ENCODE data around the gene AGBL4. TPM values are rescaled to one million over a fixed set of nuclear protein-coding genes. Genes with fewer than 3 reads are reported as not detected.

The AGBL4 gene
- polyA plus RNA-seq, 1 donor (not counting 4 experiments of a cell fraction or from before 2014, with no cell fraction given) = not detected

DNA sequence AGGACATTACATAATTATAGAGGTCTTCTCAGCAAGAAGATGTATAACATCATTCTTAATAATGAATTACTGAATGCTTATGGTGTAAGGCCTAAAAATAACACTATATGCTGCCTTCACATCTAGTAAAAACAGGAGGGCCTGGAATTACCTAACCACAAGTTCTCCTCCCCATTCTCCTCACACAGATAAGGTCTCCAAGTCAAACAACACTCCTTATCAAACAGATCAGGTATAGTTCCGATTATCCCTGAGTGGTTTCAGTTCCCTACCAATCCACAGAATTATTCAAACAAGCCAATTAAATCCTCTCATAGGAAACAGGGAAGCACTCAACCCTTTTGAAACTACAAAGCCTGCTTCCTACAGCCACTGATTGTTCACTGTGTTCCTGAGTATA lies 4.0 kb upstream of the AGBL4 start:
- FAIRE-seq = no peak

DNA sequence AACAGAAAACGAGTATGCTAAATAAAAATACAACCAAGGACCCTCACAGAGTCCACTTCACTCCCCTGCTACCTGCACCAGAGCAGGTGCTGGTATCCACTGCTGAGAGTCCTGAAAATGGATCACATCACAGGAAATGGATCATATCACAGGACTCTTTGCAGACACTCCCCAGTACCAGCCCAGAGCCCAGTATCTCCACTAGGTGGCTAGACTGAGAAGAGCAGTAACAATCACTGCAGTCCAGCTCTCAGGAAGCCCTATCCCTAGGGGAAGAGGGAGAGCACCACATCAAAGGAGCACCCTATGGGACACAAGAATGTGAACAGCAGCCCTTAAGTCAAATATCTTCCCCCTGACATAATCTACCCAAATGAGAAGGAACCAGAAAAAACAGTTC lies 28.0 kb downstream of the AGBL4 start:
- Histone ChIP-seq H3K36me3 (ENCODE audit: control insufficient read depth in 2 of 2, extremely low read depth in 1 of 2, insufficient read depth in 2 of 2, low read length in 2 of 2) (no peaks in the 10 kb centered on the region), H3K27me3 (ENCODE audit: control insufficient read depth, extremely low read depth, insufficient read depth, low read length) (no peaks in the 10 kb centered on the region), H3K4me1 (ENCODE audit: control insufficient read depth, extremely low read depth, insufficient read depth, low read length) (no peaks in the 10 kb centered on the region), H3K79me2 (ENCODE audit: control insufficient read depth, insufficient read depth, low read length) (no peaks in the 10 kb centered on the region), H3K27ac (ENCODE audit: control insufficient read depth, insufficient read depth, low read length) (no peak overlapping the region), H3K9ac (ENCODE audit: control insufficient read depth, extremely low read depth, insufficient read depth, low read length) (no peak overlapping the region), H4K20me1 (ENCODE audit: control insufficient read depth, extremely low read depth, insufficient read depth, low read length) (no peaks in the 10 kb centered on the region), H3K9me3 (ENCODE audit: control insufficient read depth, low read depth, low read length) (no peaks in the 10 kb centered on the region), H3K9me1 (ENCODE audit: control insufficient read depth, extremely low read depth, insufficient read depth, low read length) (no peaks in the 10 kb centered on the region), H2AFZ (ENCODE audit: control insufficient read depth, low read length) (no peak overlapping the region), H3K4me3 (ENCODE audit: control insufficient read depth in 2 of 3, extremely low read depth in 1 of 3, insufficient read depth in 2 of 3, low read depth in 1 of 3, low read length in 3 of 3) (no peak overlapping the region), H3K4me2 (ENCODE audit: control insufficient read depth, extremely low read depth, insufficient read depth, low read depth, low read length) (no peak overlapping the region)
- no peak for FAIRE-seq
- dilution Hi-C loops (cut with MboI; ENCODE audit: extremely low pct_ligation_motif_present, low sequenced_read_pairs) = no loop called here
- TF ChIP-seq EZH2 (IDR thresholded peaks at IDR 0.05; ENCODE audit: low read length) = no peak
- TF ChIP-seq, protein P1, sequence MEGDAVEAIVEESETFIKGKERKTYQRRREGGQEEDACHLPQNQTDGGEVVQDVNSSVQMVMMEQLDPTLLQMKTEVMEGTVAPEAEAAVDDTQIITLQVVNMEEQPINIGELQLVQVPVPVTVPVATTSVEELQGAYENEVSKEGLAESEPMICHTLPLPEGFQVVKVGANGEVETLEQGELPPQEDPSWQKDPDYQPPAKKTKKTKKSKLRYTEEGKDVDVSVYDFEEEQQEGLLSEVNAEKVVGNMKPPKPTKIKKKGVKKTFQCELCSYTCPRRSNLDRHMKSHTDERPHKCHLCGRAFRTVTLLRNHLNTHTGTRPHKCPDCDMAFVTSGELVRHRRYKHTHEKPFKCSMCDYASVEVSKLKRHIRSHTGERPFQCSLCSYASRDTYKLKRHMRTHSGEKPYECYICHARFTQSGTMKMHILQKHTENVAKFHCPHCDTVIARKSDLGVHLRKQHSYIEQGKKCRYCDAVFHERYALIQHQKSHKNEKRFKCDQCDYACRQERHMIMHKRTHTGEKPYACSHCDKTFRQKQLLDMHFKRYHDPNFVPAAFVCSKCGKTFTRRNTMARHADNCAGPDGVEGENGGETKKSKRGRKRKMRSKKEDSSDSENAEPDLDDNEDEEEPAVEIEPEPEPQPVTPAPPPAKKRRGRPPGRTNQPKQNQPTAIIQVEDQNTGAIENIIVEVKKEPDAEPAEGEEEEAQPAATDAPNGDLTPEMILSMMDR (optimal IDR thresholded peaks at IDR 0.05 in 1 of 3, IDR thresholded peaks at IDR 0.05 in 1 of 3, conservative IDR thresholded peaks at IDR 0.05 in 1 of 3; ENCODE audit: extremely low read depth in 1 of 3, insufficient read depth in 2 of 3, low read length in 3 of 3) = peak in 1 of 3 experiments; percentile 39
- DNase-seq (ENCODE audit: low read depth, low spot score) = no peak

More for the DNA sequence above, 4.0 kb upstream of the AGBL4 start:
- Histone ChIP-seq H3K9ac (ENCODE audit: control insufficient read depth, extremely low read depth, insufficient read depth, low read length) (no peak overlapping the region), H3K27me3 (ENCODE audit: control insufficient read depth, extremely low read depth, insufficient read depth, low read length) (no peaks in the 10 kb centered on the region), H2AFZ (ENCODE audit: control insufficient read depth, low read length) (no peak overlapping the region), H3K36me3 (ENCODE audit: control insufficient read depth in 2 of 2, extremely low read depth in 1 of 2, insufficient read depth in 2 of 2, low read length in 2 of 2) (no peaks in the 10 kb centered on the region), H3K4me2 (ENCODE audit: control insufficient read depth, extremely low read depth, insufficient read depth, low read depth, low read length) (no peak overlapping the region), H3K9me3 (ENCODE audit: control insufficient read depth, low read depth, low read length) (no peaks in the 10 kb centered on the region), H3K9me1 (ENCODE audit: control insufficient read depth, extremely low read depth, insufficient read depth, low read length) (no peaks in the 10 kb centered on the region), H3K79me2 (ENCODE audit: control insufficient read depth, insufficient read depth, low read length) (no peaks in the 10 kb centered on the region), H3K27ac (ENCODE audit: control insufficient read depth, insufficient read depth, low read length) (no peak overlapping the region), H3K4me1 (ENCODE audit: control insufficient read depth, extremely low read depth, insufficient read depth, low read length) (no peaks in the 10 kb centered on the region), H4K20me1 (ENCODE audit: control insufficient read depth, extremely low read depth, insufficient read depth, low read length) (no peaks in the 10 kb centered on the region), H3K4me3 (ENCODE audit: control insufficient read depth in 2 of 3, extremely low read depth in 1 of 3, insufficient read depth in 2 of 3, low read depth in 1 of 3, low read length in 3 of 3) (no peak overlapping the region)
- dilution Hi-C loops (cut with MboI; ENCODE audit: extremely low pct_ligation_motif_present, low sequenced_read_pairs) = no loop called here
- no peak for DNase-seq (ENCODE audit: low read depth, low spot score)
- TF ChIP-seq EZH2 (IDR thresholded peaks at IDR 0.05; ENCODE audit: low read length) = no peak
- TF ChIP-seq, protein P1 (optimal IDR thresholded peaks at IDR 0.05 in 1 of 3, IDR thresholded peaks at IDR 0.05 in 1 of 3, conservative IDR thresholded peaks at IDR 0.05 in 1 of 3; ENCODE audit: extremely low read depth in 1 of 3, insufficient read depth in 2 of 3, low read length in 3 of 3) = no peak

Data from keratinocyte (primary cell).